Peyer's patch (tissue), 4 donors: ENCODE results near the gene SLC6A18.

Experiments
- CTCF ChIP-seq, 6 experiments: fragments of 450-650 bp in 4 of 6; fragments of 200-600 bp in 2 of 6; sonication (generic) in 1 of 6; IDR thresholded peaks; one replicate each; pipeline ENCODE4 v1.5.1; 2017 to 2019; ENCODE audit warnings: antibody characterized with exemption in 6 of 6, mild to moderate bottlenecking in 3 of 6, moderate library complexity in 1 of 6
- POLR2A ChIP-seq, 2 donors: fragments of 450-650 bp; IDR thresholded peaks; one replicate each; pipeline ENCODE4 v1.5.1; 2017; ENCODE audit warnings: antibody characterized with exemption in 2 of 2, mild to moderate bottlenecking in 2 of 2, moderate library complexity in 2 of 2

GRCh38 chr5:1251678-1252580 is 26.7 kb downstream of the SLC6A18 start:
- TF ChIP-seq POLR2A (IDR thresholded peaks at IDR 0.05) (peak in 1 of 2 donors; percentile 36), CTCF (IDR thresholded peaks at IDR 0.05) (peak in 3 of 6 experiments; percentile 50 to 62 (median 53))
